Naive thymus-derived CD4-positive, alpha-beta T cell (primary cell): Measurements from ENCODE around the gene STX18. TPM values are rescaled to one million over a fixed set of nuclear protein-coding genes. Genes with fewer than 3 reads are reported as not detected.

Experiments
- ATAC-seq: fragments of 150-1000 bp; cut with Tn5 transposase; 2 replicates; pipeline ENCODE4 v1.10.0; 2021; ENCODE audit warnings: mild to moderate bottlenecking, moderate library complexity
- CTCF ChIA-PET: fragments of 350-600 bp; sonication (Branson Sonifier 250); formaldehyde crosslinking; loops from one replicate; lab custom pipeline; 2021; ENCODE audit warnings: antibody characterized with exemption; lab: Charles Lee
- POLR2A ChIA-PET: fragments of 350-600 bp; sonication (Branson Sonifier 250); formaldehyde crosslinking; loops from one replicate; lab custom pipeline; 2021; ENCODE audit warnings: antibody characterized with exemption, inconsistent platforms; lab: Charles Lee
- DNase-seq, 9 donors: peaks; one replicate each; pipeline versions ENCODE4 v3.0.0 to v3.0.0-alpha.2; 2020 to 2022; ENCODE audit warnings: mixed read lengths in 1 of 9
- H3K27ac ChIP-seq: one replicate; pipeline ENCODE4 v1.7.0; 2013; ENCODE audit warnings: mild to moderate bottlenecking, low read depth, low read length, moderate library complexity
- H3K27me3 ChIP-seq, 2 donors: one replicate each; pipeline ENCODE4 v1.7.0; 2013; ENCODE audit warnings: low read length in 2 of 2, mild to moderate bottlenecking in 2 of 2, moderate library complexity in 2 of 2; ENCODE audit not compliant: control insufficient read depth in 2 of 2, insufficient read depth in 2 of 2
- H3K36me3 ChIP-seq, 3 experiments: 1 replicate in 2 of 3; 2 replicates in 1 of 3; pipeline ENCODE4 v1.7.0; 2013; ENCODE audit warnings: low read length in 3 of 3, mild to moderate bottlenecking in 3 of 3, moderate library complexity in 1 of 3; ENCODE audit not compliant: insufficient read depth in 3 of 3, control insufficient read depth in 2 of 3
- H3K4me1 ChIP-seq, 2 donors: one replicate each; pipeline ENCODE4 v1.7.0; 2013; ENCODE audit warnings: low read length in 2 of 2, mild to moderate bottlenecking in 2 of 2, moderate library complexity in 1 of 2; ENCODE audit not compliant: control insufficient read depth in 2 of 2, insufficient read depth in 2 of 2
- H3K4me3 ChIP-seq: 2 replicates; pipeline ENCODE4 v1.7.0; 2013; ENCODE audit warnings: mild to moderate bottlenecking, low read length
- H3K9me3 ChIP-seq, 3 experiments: 1 replicate in 2 of 3; 2 replicates in 1 of 3; pipeline ENCODE4 v1.7.0; 2013; ENCODE audit warnings: low read length in 3 of 3; ENCODE audit not compliant: control insufficient read depth in 2 of 3
- H3K27ac Mint-ChIP-seq, 9 donors: one replicate each; pipeline ENCODE4 v1.8.0; 2020 to 2022; ENCODE audit warnings: mixed read lengths in 9 of 9, mild to moderate bottlenecking in 8 of 9, moderate library complexity in 5 of 9, inconsistent platforms in 2 of 9
- H3K27me3 Mint-ChIP-seq, 5 donors: one replicate each; pipeline ENCODE4 v1.8.0; 2021 to 2022; ENCODE audit warnings: mixed read lengths in 5 of 5, mild to moderate bottlenecking in 1 of 5
- H3K36me3 Mint-ChIP-seq, 5 donors: one replicate each; pipeline ENCODE4 v1.8.0; 2020 to 2022; ENCODE audit warnings: mixed read lengths in 5 of 5, mild to moderate bottlenecking in 3 of 5, inconsistent platforms in 1 of 5
- H3K4me1 Mint-ChIP-seq, 7 donors: one replicate each; pipeline ENCODE4 v1.8.0; 2020 to 2022; ENCODE audit warnings: mixed read lengths in 7 of 7, mild to moderate bottlenecking in 3 of 7, inconsistent platforms in 1 of 7
- H3K4me3 Mint-ChIP-seq, 10 donors: one replicate each; pipeline ENCODE4 v1.8.0; 2020 to 2022; ENCODE audit warnings: mild to moderate bottlenecking in 10 of 10, mixed read lengths in 10 of 10, moderate library complexity in 6 of 10, inconsistent platforms in 2 of 10
- H3K9me3 Mint-ChIP-seq, 11 donors: one replicate each; pipeline ENCODE4 v1.8.0; 2020 to 2022; ENCODE audit warnings: mixed read lengths in 11 of 11, mild to moderate bottlenecking in 4 of 11, inconsistent platforms in 1 of 11, moderate library complexity in 1 of 11
- intact Hi-C, 2 donors: fragments of 100-400 bp; cut with micrococcal nuclease; formaldehyde crosslinking; loops; one replicate each; pipeline ENCODE4 v1.15.1; 2023
- polyA plus RNA-seq, 2 donors: library from polyadenylated mRNA; unstranded; fragments of 300-500 nt; fragmentation: Illumina TruSeq; gene quantifications; one replicate each; pipeline ENCODE4 v1.2.3, GENCODE V29; 2021
- total RNA-seq, 6 experiments: library from RNA in 5 of 6; stranded (reverse) in 5 of 6; gene quantifications; 1 replicate in 5 of 6; 2 replicates in 1 of 6; pipeline ENCODE4 v1.2.3 and lab custom pipeline; 2021 to 2026

The STX18 gene
- total and polyA plus RNA-seq, 7 experiments from 2014 or later, result 16.3 to 28.0 (median 22.7) TPM

GRCh38 chr4:4392501-4393183 lies 149.2 kb downstream of the STX18 start:
- Histone ChIP-seq H3K9me3 (no peaks in the 10 kb centered on the region), H3K4me3 (no peak overlapping the region), H3K4me1 (peaks cover 0 to 3% of the 10 kb centered on the region in 2 donors), H3K36me3 (no peaks in the 10 kb centered on the region), H3K27ac (no peak overlapping the region), H3K27me3 (no peaks in the 10 kb centered on the region)
- ATAC-seq (no peak), DNase-seq (no peak)
- Mint-ChIP-seq H3K4me3 (no peak overlapping the region), H3K9me3 (peaks cover 0 to 1% (median 0%) of the 10 kb centered on the region in 11 donors), H3K36me3 (peaks cover 0 to 11% (median 0%) of the 10 kb centered on the region in 5 donors), H3K27me3 (peaks cover 11 to 30% (median 19%) of the 10 kb centered on the region in 5 donors), H3K27ac (peak overlapping the region in 1 of 9 donors; percentile 16), H3K4me1 (peaks cover 4 to 16% (median 7%) of the 10 kb centered on the region in 7 donors)
- ChIA-PET CTCF (no interaction called here), POLR2A (no interaction called here)
- intact Hi-C loops, result no loop called here

GRCh38 chr4:4391866-4392265 lies 150.0 kb downstream of the STX18 start:
- peaks cover 0 to 10% (median 0%) of the 10 kb centered on the region in 5 donors for H3K36me3 Mint-ChIP-seq
- H3K36me3 ChIP-seq, result no peaks in the 10 kb centered on the region
- H3K4me1 ChIP-seq, result peaks cover 0 to 3% of the 10 kb centered on the region in 2 donors
- H3K9me3 Mint-ChIP-seq, result peaks cover 0 to 1% (median 0%) of the 10 kb centered on the region in 11 donors
- no peak overlapping the region for H3K27ac ChIP-seq
- H3K27me3 ChIP-seq, result no peaks in the 10 kb centered on the region
- no peaks in the 10 kb centered on the region for H3K9me3 ChIP-seq
- H3K27ac Mint-ChIP-seq, result no peak overlapping the region
- H3K4me1 Mint-ChIP-seq, result peaks cover 4 to 16% (median 7%) of the 10 kb centered on the region in 7 donors
- DNase-seq (no peak), ATAC-seq (no peak)
- H3K27me3 Mint-ChIP-seq, result peaks cover 11 to 30% (median 19%) of the 10 kb centered on the region in 5 donors
- intact Hi-C loops, result no loop called here
- H3K4me3 ChIP-seq, result no peak overlapping the region
- CTCF ChIA-PET, result no interaction called here
- POLR2A ChIA-PET, result no interaction called here
- H3K4me3 Mint-ChIP-seq, result no peak overlapping the region

- no peak overlapping the region for H3K27ac Mint-ChIP-seq
- no peak overlapping the region for H3K27ac ChIP-seq
- peaks cover 4 to 14% (median 12%) of the 10 kb centered on the region in 7 donors for H3K4me1 Mint-ChIP-seq
- intact Hi-C loops, result no loop called here
- no peaks in the 10 kb centered on the region for H3K9me3 ChIP-seq
- no peaks in the 10 kb centered on the region for H3K36me3 ChIP-seq
- POLR2A ChIA-PET, result no interaction called here
- H3K27me3 Mint-ChIP-seq, result peaks cover 16 to 30% (median 18%) of the 10 kb centered on the region in 5 donors
- DNase-seq (no peak), ATAC-seq (no peak)
- peaks cover 0 to 6% (median 0%) of the 10 kb centered on the region in 5 donors for H3K36me3 Mint-ChIP-seq
- no peak overlapping the region for H3K4me3 ChIP-seq
- no peaks in the 10 kb centered on the region for H3K9me3 Mint-ChIP-seq
- H3K4me3 Mint-ChIP-seq, result no peak overlapping the region
- H3K27me3 ChIP-seq, result no peaks in the 10 kb centered on the region
- CTCF ChIA-PET, result no interaction called here
- H3K4me1 ChIP-seq, result peaks cover 0 to 3% of the 10 kb centered on the region in 2 donors
Observed at GRCh38 chr4:4390515-4391240, 151.2 kb downstream of the STX18 start.

GRCh38 chr4:4390046-4390445 lies 151.8 kb downstream of the STX18 start:
- H3K4me3 Mint-ChIP-seq, result no peak overlapping the region
- H3K36me3 Mint-ChIP-seq, result peaks cover 0 to 6% (median 0%) of the 10 kb centered on the region in 5 donors
- ChIA-PET POLR2A (no interaction called here), CTCF (no interaction called here)
- peaks cover 4 to 14% (median 12%) of the 10 kb centered on the region in 7 donors for H3K4me1 Mint-ChIP-seq
- no peak overlapping the region for H3K4me3 ChIP-seq
- ATAC-seq (no peak), DNase-seq (no peak)
- no peak overlapping the region for H3K27ac ChIP-seq
- H3K9me3 Mint-ChIP-seq, result peaks cover 0 to under 1% (median 0%) of the 10 kb centered on the region in 11 donors
- peaks cover 15 to 31% (median 19%) of the 10 kb centered on the region in 5 donors for H3K27me3 Mint-ChIP-seq
- intact Hi-C loops, result no loop called here
- no peaks in the 10 kb centered on the region for H3K27me3 ChIP-seq
- H3K4me1 ChIP-seq, result peaks cover 0 to 3% of the 10 kb centered on the region in 2 donors
- no peaks in the 10 kb centered on the region for H3K36me3 ChIP-seq
- no peak overlapping the region for H3K27ac Mint-ChIP-seq
- H3K9me3 ChIP-seq, result no peaks in the 10 kb centered on the region

GRCh38 chr4:4388836-4389575 lies 152.8 kb downstream of the STX18 start:
- Mint-ChIP-seq H3K9me3 (peaks cover 0 to 1% (median 0%) of the 10 kb centered on the region in 11 donors), H3K27ac (peak overlapping the region in 1 of 9 donors; percentile 65), H3K4me1 (peaks cover 4 to 23% (median 16%) of the 10 kb centered on the region in 7 donors), H3K27me3 (peaks cover 26 to 41% (median 29%) of the 10 kb centered on the region in 5 donors), H3K36me3 (peaks cover 0 to 4% (median 0%) of the 10 kb centered on the region in 5 donors), H3K4me3 (peak overlapping the region in 6 of 10 donors; percentile 64 to 83 (median 78))
- DNase-seq, result no peak
- CTCF ChIA-PET, result no interaction called here
- POLR2A ChIA-PET, result no interaction called here
- H3K36me3 ChIP-seq, result no peaks in the 10 kb centered on the region
- H3K4me1 ChIP-seq, result peaks cover 0 to 3% of the 10 kb centered on the region in 2 donors
- no peaks in the 10 kb centered on the region for H3K9me3 ChIP-seq
- no peaks in the 10 kb centered on the region for H3K27me3 ChIP-seq
- H3K4me3 ChIP-seq, result no peak overlapping the region
- ATAC-seq, result no peak
- H3K27ac ChIP-seq, result no peak overlapping the region
- intact Hi-C loops, result loop anchor here in 1 of 2 donors (5.0 kb wide), 1 partner anchor 1878 kb away; the partner anchor contains the start of gene WFS1

- Mint-ChIP-seq H3K36me3 (peaks cover 0 to 4% (median 0%) of the 10 kb centered on the region in 5 donors), H3K27ac (peak overlapping the region in 5 of 9 donors; percentile 8 to 69 (median 65)), H3K4me3 (peak overlapping the region; percentile 57 to 89 (median 79)), H3K4me1 (peaks cover 4 to 23% (median 16%) of the 10 kb centered on the region in 7 donors), H3K9me3 (peaks cover 0 to 1% (median 0%) of the 10 kb centered on the region in 11 donors), H3K27me3 (peaks cover 29 to 46% (median 35%) of the 10 kb centered on the region in 5 donors)
- H3K27ac ChIP-seq, result no peak overlapping the region
- POLR2A ChIA-PET, result no interaction called here
- H3K4me3 ChIP-seq, result no peak overlapping the region
- CTCF ChIA-PET, result no interaction called here
- no peaks in the 10 kb centered on the region for H3K27me3 ChIP-seq
- no peaks in the 10 kb centered on the region for H3K36me3 ChIP-seq
- no peak for ATAC-seq
- H3K4me1 ChIP-seq, result peaks cover 0 to 3% of the 10 kb centered on the region in 2 donors
- intact Hi-C loops, result loop anchor here in 1 of 2 donors (5.0 kb wide), 1 partner anchor 1879 kb away; the partner anchor contains the start of gene WFS1
- peak in 1 of 9 donors; percentile 10 for DNase-seq
- no peaks in the 10 kb centered on the region for H3K9me3 ChIP-seq
Observed at GRCh38 chr4:4388311-4388790, 153.5 kb downstream of the STX18 start.
